Keratinocyte (primary cell): ENCODE results near the gene FBXO31.

Experiments
- EZH2 ChIP-seq: IDR thresholded peaks from one replicate; pipeline ENCODE4 v1.6.1; 2012; ENCODE audit warnings: inconsistent platforms, mild to moderate bottlenecking, low read length, moderate library complexity
- TF ChIP-seq, protein P1 (sequence below), 3 experiments: IDR thresholded peaks in 1 of 3; conservative IDR thresholded peaks in 1 of 3; optimal IDR thresholded peaks in 1 of 3; 2 replicates in 2 of 3; 3 replicates in 1 of 3; pipeline versions ENCODE3 to v1.5.1; 2011; ENCODE audit warnings: low read length in 3 of 3, mild to moderate bottlenecking in 3 of 3, moderate library complexity in 2 of 3, control low read depth in 1 of 3, inconsistent platforms in 1 of 3; ENCODE audit not compliant: insufficient read depth in 2 of 3; ENCODE audit errors: extremely low read depth in 1 of 3

DNA sequence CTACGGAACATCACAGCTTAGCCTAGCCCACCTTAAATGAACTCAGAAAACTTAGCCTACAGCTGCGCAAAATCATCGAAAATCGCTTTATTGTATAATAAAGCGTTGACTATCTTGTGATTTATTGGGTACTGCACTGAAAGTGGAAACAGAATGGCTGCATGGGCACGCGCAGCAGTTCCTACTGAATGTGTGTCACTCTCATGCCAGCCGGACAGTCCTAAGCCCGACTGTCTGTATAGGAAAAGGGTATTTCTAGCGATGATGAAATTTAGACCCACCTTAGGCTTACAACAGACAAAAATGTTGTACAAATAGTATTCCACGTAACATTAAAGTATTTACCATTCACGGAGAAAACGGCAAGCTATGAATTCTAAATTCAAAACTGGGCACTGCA, 9.3 kb downstream of the FBXO31 start:
- TF ChIP-seq, protein P1, sequence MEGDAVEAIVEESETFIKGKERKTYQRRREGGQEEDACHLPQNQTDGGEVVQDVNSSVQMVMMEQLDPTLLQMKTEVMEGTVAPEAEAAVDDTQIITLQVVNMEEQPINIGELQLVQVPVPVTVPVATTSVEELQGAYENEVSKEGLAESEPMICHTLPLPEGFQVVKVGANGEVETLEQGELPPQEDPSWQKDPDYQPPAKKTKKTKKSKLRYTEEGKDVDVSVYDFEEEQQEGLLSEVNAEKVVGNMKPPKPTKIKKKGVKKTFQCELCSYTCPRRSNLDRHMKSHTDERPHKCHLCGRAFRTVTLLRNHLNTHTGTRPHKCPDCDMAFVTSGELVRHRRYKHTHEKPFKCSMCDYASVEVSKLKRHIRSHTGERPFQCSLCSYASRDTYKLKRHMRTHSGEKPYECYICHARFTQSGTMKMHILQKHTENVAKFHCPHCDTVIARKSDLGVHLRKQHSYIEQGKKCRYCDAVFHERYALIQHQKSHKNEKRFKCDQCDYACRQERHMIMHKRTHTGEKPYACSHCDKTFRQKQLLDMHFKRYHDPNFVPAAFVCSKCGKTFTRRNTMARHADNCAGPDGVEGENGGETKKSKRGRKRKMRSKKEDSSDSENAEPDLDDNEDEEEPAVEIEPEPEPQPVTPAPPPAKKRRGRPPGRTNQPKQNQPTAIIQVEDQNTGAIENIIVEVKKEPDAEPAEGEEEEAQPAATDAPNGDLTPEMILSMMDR (optimal IDR thresholded peaks at IDR 0.05 in 1 of 3, IDR thresholded peaks at IDR 0.05 in 1 of 3, conservative IDR thresholded peaks at IDR 0.05 in 1 of 3; ENCODE audit: extremely low read depth in 1 of 3, insufficient read depth in 2 of 3, low read length in 3 of 3) = no peak
- no peak for TF ChIP-seq EZH2
